ENCODE measurements around the gene DDX42.

GRCh38 chr17:63735691-63736090, 38.3 kb upstream of the DDX42 start:
- no peak for TF ChIP-seq CTCF (IDR thresholded peaks at IDR 0.05; ENCODE audit: borderline replicate concordance, extremely low read depth, low read length, poor library complexity, severe bottlenecking)
- no peak for TF ChIP-seq EZH2 (IDR thresholded peaks at IDR 0.05; ENCODE audit: borderline replicate concordance, low read depth, low read length, severe bottlenecking)

All from DND-41 (cell line).